SU-DHL-6 (cell line): Measurements from ENCODE around the gene ASTN1.
"Not testable (repeated sequence)": the region's sequence is repeated elsewhere in the genome, so short reads cannot be mapped to it uniquely, and the experiment has no call there.

Source experiments
- CTCF ChIP-seq: fragments of 200-600 bp; sonication (generic); IDR thresholded peaks from one replicate; pipeline ENCODE4 v1.5.1; 2017; ENCODE audit warnings: antibody characterized with exemption, mild to moderate bottlenecking, low read length, moderate library complexity; ENCODE audit not compliant: insufficient read depth, poor library complexity, severe bottlenecking
- EZH2phosphoT487 ChIP-seq: fragments of 200-600 bp; sonication (generic), shearing (Covaris generic); conservative IDR thresholded peaks from 2 replicates; pipeline ENCODE4 v1.6.1; 2018; ENCODE audit warnings: mild to moderate bottlenecking, antibody characterized with exemption, low read length, moderate library complexity, mixed read lengths

DNA sequence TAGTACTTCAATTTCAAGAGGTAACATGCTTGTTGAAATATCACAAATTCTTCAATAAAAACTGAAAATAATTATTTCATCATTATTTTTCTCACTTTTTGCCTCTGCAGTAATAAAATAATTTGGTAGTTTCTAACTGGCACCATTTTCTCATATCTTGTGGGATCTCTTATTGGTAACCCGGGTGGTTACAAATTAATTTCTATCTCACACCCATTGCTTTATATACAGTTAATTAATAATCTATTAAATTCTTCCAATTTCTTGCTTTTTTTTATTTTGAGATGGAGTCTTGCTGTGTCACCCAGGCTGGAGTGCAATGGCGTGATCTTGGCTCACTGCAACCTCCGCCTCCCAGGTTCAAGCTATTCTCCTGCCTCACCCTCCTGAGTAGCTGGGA lies 89.7 kb downstream of the ASTN1 start:
- TF ChIP-seq CTCF, EZH2phosphoT487: not testable (repeated sequence)
